ENCODE data around the gene HJV. TPM values are rescaled to one million over a fixed set of nuclear protein-coding genes. Genes with fewer than 3 reads are reported as not detected.

HJV gene
- total RNA-seq, 2 donors from 2014 or later, result 0.13 to 0.15 TPM

GRCh38 chr1:145990249-145990855 is 31.2 kb downstream of the HJV start:
- DNase-seq, result no peak
- H3K9ac ChIP-seq (ENCODE audit: extremely low read depth, low read length, poor library complexity, severe bottlenecking), result no peak overlapping the region
- peaks cover 6% of the 10 kb centered on the region for H3K36me3 ChIP-seq (ENCODE audit: control insufficient read depth, insufficient read depth, low read length)
- peak; percentile 22 for TF ChIP-seq CTCF (conservative IDR thresholded peaks at IDR 0.05)
- Mint-ChIP-seq H3K9me3 (no peaks in the 10 kb centered on the region), H3K4me3 (no peak overlapping the region), H3K27ac (peak overlapping the region; percentile 1), H3K27me3 (ENCODE audit: insufficient read depth) (no peaks in the 10 kb centered on the region), H3K36me3 (ENCODE audit: low read depth) (peaks cover 28% of the 10 kb centered on the region), H3K4me1 (peaks cover 23% of the 10 kb centered on the region)
- H3K27me3 ChIP-seq (ENCODE audit: control insufficient read depth, insufficient read depth, low read length, poor library complexity, severe bottlenecking), result no peaks in the 10 kb centered on the region
- peaks cover 1% of the 10 kb centered on the region for H3K4me1 ChIP-seq (ENCODE audit: control insufficient read depth, insufficient read depth, low read length)
- no peak overlapping the region for H3K27ac ChIP-seq (ENCODE audit: low read depth, low read length)
- WGBS, 2 experiments (ENCODE audit: insufficient coverage in 1 of 2, insufficient read length in 1 of 2), result 90 to 96% methylated on average over 6 to 7 of the region's 7 CpGs
- H3K4me3 ChIP-seq (ENCODE audit: low read length), result no peak overlapping the region
- H3K9me3 ChIP-seq (ENCODE audit: control insufficient read depth, low read length), result no peaks in the 10 kb centered on the region

DNA sequence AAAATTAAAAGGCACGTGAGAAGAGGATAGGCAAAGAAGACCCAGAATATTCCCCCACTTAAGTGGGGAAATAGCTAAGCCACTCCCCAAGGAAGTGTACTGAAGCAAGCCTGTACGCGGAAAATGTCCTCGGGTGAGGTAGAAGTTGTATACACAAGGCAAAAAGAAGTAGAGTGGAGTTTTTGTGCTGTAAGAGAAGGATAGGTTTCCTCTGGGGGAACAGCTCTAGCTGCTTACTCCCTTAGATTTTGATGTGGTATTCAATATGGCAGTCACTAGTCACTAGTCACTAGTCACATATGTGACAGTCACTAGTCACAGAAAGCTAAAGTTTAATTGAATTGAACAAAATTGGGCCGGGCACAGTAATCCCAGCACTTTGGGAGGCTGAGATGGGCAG is 32.8 kb downstream of the HJV start:
- no peak overlapping the region for H3K4me3 ChIP-seq (ENCODE audit: low read length)
- Mint-ChIP-seq H3K27me3 (ENCODE audit: insufficient read depth) (no peaks in the 10 kb centered on the region), H3K36me3 (ENCODE audit: low read depth) (peaks cover 13% of the 10 kb centered on the region), H3K4me1 (peaks cover 21% of the 10 kb centered on the region), H3K27ac (no peak overlapping the region), H3K4me3 (no peak overlapping the region), H3K9me3 (no peaks in the 10 kb centered on the region)
- no peaks in the 10 kb centered on the region for H3K27me3 ChIP-seq (ENCODE audit: control insufficient read depth, insufficient read depth, low read length, poor library complexity, severe bottlenecking)
- no peak overlapping the region for H3K27ac ChIP-seq (ENCODE audit: low read depth, low read length)
- 96% methylated on average over 4 to 5 of the region's 5 CpGs for WGBS, 2 experiments (ENCODE audit: insufficient coverage in 1 of 2, insufficient read length in 1 of 2)
- DNase-seq, result no peak
- peaks cover 9% of the 10 kb centered on the region for H3K4me1 ChIP-seq (ENCODE audit: control insufficient read depth, insufficient read depth, low read length)
- H3K36me3 ChIP-seq (ENCODE audit: control insufficient read depth, insufficient read depth, low read length), result peaks cover 1% of the 10 kb centered on the region
- no peaks in the 10 kb centered on the region for H3K9me3 ChIP-seq (ENCODE audit: control insufficient read depth, low read length)
- no peak overlapping the region for H3K9ac ChIP-seq (ENCODE audit: extremely low read depth, low read length, poor library complexity, severe bottlenecking)
- TF ChIP-seq CTCF (conservative IDR thresholded peaks at IDR 0.05), result no peak

- Histone ChIP-seq H3K4me1 (ENCODE audit: control insufficient read depth, insufficient read depth, low read length) (peaks cover 9% of the 10 kb centered on the region), H3K9ac (ENCODE audit: extremely low read depth, low read length, poor library complexity, severe bottlenecking) (no peak overlapping the region), H3K4me3 (ENCODE audit: low read length) (no peak overlapping the region), H3K27me3 (ENCODE audit: control insufficient read depth, insufficient read depth, low read length, poor library complexity, severe bottlenecking) (no peaks in the 10 kb centered on the region), H3K27ac (ENCODE audit: low read depth, low read length) (no peak overlapping the region), H3K9me3 (ENCODE audit: control insufficient read depth, low read length) (no peaks in the 10 kb centered on the region), H3K36me3 (ENCODE audit: control insufficient read depth, insufficient read depth, low read length) (no peaks in the 10 kb centered on the region)
- Mint-ChIP-seq H3K4me1 (peaks cover 21% of the 10 kb centered on the region), H3K4me3 (no peak overlapping the region), H3K27me3 (ENCODE audit: insufficient read depth) (no peaks in the 10 kb centered on the region), H3K27ac (no peak overlapping the region), H3K9me3 (no peaks in the 10 kb centered on the region), H3K36me3 (ENCODE audit: low read depth) (peaks cover 5% of the 10 kb centered on the region)
- DNase-seq, result no peak
- no peak for TF ChIP-seq CTCF (conservative IDR thresholded peaks at IDR 0.05)
- 86 to 96% methylated on average over 1 of the region's 1 CpG for WGBS, 2 experiments (ENCODE audit: insufficient coverage in 1 of 2, insufficient read length in 1 of 2)
Measured at GRCh38 chr1:145987926-145988325, 33.6 kb downstream of the HJV start.

Data from endodermal cell (in vitro differentiated cells).